Left forelimb (tissue), 1 donor: Measurements from ENCODE around the gene ZNF836.

Source experiments
- DNase-seq: peaks from one replicate; pipeline ENCODE4 v3.0.0-alpha.2; 2018; ENCODE audit warnings: low spot score

Gene ZNF836

GRCh38 chr19:52188822-52189734 is 17.7 kb upstream of the ZNF836 start:
- DNase-seq: peak; percentile 98

GRCh38 chr19:52187407-52187806 is 16.0 kb upstream of the ZNF836 start:
- DNase-seq: no peak

GRCh38 chr19:52176574-52176973 is 5.2 kb upstream of the ZNF836 start:
- no peak for DNase-seq

- no peak for DNase-seq
Observed at GRCh38 chr19:52172347-52172746, 926 bp upstream of the ZNF836 start.

- DNase-seq: peak; percentile 70
Observed at GRCh38 chr19:52170863-52171320, 529 bp downstream of the ZNF836 start.

- DNase-seq: no peak
Observed at GRCh38 chr19:52170304-52170703, 1.1 kb downstream of the ZNF836 start.

- DNase-seq: no peak
Observed at GRCh38 chr19:52155596-52156359, 15.6 kb downstream of the ZNF836 start.

GRCh38 chr19:52148256-52148655 is 23.2 kb downstream of the ZNF836 start:
- no peak for DNase-seq

GRCh38 chr19:52142001-52142595 is 29.3 kb downstream of the ZNF836 start:
- DNase-seq: no peak

- no peak for DNase-seq
Observed at GRCh38 chr19:52141203-52141602, 30.2 kb downstream of the ZNF836 start.

GRCh38 chr19:52140032-52140710 is 31.2 kb downstream of the ZNF836 start:
- DNase-seq: no peak

GRCh38 chr19:52139252-52140031 is 32.0 kb downstream of the ZNF836 start, which contains the start of gene ZNF616:
ZNF616 (minus strand) TSS chr19:52139938; CDS start chr19:52130512, 9,426 bp downstream.
- peak; percentile 99 for DNase-seq

- DNase-seq: no peak
Observed at GRCh38 chr19:52138983-52139251, 32.5 kb downstream of the ZNF836 start.

GRCh38 chr19:52138278-52138982 is 33.0 kb downstream of the ZNF836 start:
- DNase-seq: no peak

- no peak for DNase-seq
Observed at GRCh38 chr19:52120286-52120685, 51.1 kb downstream of the ZNF836 start.

- no peak for DNase-seq
Observed at GRCh38 chr19:52115526-52116053, 55.8 kb downstream of the ZNF836 start.

- no peak for DNase-seq
Observed at GRCh38 chr19:52114691-52115090, 56.7 kb downstream of the ZNF836 start.

GRCh38 chr19:52112624-52113023 is 58.8 kb downstream of the ZNF836 start:
- no peak for DNase-seq

- no peak for DNase-seq
Observed at GRCh38 chr19:52110780-52111179, 60.6 kb downstream of the ZNF836 start.
